Iris pigment epithelial cell (primary cell): Measurements from ENCODE around the gene PALMD.

Source experiments
- DNase-seq: peaks from one replicate; pipeline ENCODE4 v3.0.0-alpha.2; 2011; ENCODE audit warnings: low read depth

Gene PALMD

DNA sequence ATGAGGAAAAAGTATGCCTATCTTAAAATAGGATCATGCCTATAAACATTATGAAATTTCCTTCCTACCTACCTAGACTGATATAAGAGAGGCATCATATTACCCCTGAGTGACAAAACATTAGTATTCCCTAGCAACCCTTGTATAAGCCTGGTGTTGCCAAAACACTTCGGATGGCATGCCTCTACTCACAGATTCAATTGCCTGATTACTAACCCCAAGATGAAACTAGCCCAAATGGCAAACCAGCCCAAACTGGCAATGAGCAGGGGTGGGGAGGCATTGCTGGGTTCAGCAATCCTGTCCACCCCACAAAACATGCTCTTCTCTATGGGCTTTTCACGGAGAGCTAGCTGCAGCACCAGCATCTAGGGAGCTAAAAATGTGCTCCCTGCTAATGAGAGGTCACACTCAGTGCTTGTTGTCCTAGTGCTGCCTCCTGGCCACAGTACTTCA lies 13.9 kb downstream of the PALMD start:
- peak; percentile 69 for DNase-seq

DNA sequence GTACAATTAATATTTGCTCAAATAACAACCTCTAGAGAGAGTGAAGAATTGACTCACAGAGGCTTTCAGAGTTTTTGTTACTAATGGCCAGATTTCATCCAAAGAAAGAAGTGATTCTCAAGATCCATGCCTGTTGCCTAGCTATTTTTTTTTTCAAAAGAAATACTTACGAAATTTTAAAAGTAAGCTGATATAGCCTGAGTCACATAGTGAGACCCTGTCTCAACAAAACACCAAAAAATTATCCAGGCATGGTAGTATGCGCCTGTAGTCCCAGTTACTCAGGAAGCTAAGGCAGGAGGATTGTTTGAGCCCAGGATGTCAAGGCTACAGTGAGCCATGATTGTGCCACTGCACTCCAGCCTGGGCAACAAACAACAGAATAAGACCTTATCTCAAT lies 14.6 kb downstream of the PALMD start:
- DNase-seq, result no peak

DNA sequence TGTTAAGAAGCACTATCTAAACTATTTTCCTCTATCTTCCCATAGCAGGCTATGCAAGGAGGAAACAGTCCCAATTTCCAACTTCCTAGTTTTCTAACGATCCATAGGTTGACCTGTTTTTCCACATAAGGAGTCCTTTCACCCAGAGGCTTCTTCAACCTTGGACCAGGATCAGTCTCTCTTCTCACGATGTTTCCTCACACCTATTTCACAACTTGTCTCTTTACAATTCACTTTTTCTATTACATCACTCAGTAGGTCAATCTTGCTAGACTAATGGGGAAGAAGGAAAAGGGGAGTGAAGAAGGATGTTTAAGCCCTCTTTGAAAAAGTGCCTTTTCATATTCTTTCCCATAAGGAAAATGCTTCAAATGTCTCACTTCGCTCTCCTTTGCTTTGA lies 15.9 kb downstream of the PALMD start:
- peak; percentile 40 for DNase-seq

DNA sequence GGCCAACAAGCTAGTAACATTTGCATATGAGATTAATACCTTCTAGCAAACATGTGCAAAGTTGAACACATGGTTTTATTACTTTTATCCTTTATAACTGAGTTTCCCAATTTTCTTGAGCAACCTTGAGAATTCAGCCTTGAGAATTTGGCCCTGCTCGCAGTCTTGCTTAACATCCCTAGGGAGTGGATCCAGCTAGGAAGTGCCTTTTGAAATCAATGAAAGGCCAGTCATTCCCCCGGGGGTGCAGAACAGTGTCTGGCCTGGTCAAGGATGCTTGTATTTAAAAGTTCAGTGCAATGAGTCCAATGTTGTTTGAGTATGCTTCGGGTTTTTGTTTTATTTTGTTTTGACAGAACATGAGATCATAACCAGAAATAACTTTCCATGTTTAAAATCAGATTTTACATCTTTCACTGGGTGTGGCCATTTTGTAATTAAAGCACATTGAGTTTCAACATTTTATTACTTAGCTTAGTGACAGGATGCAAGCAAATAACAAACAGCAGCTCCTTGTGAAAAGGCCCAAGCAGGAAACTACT lies 16.7 kb downstream of the PALMD start:
- peak; percentile 77 for DNase-seq

- no peak for DNase-seq
Measured at GRCh38 chr1:99663501-99663900, 17.6 kb downstream of the PALMD start.

- DNase-seq, result no peak
Measured at GRCh38 chr1:99665212-99665611, 19.3 kb downstream of the PALMD start.

GRCh38 chr1:99669376-99669775 lies 23.5 kb downstream of the PALMD start:
- no peak for DNase-seq

GRCh38 chr1:99669821-99670220 lies 23.9 kb downstream of the PALMD start:
- no peak for DNase-seq

GRCh38 chr1:99670583-99670982 lies 24.7 kb downstream of the PALMD start:
- no peak for DNase-seq

DNA sequence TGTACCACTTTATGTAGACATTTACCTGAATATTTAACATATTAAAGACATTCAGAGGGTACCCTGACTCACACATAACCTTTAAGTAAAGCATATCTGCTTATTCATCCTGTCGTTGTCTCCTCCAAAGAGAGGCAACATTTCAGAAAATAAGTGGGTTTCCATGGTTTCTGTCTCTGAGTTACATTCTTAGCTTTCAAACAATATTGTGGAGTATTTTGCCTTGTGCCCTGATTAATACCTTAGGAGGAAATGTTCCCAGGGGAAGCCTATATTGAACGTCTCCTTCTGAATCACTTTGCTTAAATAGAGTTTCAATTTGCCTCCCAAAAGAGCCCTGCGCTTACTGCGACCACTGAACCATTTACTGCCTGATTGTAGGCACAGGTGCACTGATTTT lies 26.1 kb downstream of the PALMD start:
- DNase-seq, result no peak

DNA sequence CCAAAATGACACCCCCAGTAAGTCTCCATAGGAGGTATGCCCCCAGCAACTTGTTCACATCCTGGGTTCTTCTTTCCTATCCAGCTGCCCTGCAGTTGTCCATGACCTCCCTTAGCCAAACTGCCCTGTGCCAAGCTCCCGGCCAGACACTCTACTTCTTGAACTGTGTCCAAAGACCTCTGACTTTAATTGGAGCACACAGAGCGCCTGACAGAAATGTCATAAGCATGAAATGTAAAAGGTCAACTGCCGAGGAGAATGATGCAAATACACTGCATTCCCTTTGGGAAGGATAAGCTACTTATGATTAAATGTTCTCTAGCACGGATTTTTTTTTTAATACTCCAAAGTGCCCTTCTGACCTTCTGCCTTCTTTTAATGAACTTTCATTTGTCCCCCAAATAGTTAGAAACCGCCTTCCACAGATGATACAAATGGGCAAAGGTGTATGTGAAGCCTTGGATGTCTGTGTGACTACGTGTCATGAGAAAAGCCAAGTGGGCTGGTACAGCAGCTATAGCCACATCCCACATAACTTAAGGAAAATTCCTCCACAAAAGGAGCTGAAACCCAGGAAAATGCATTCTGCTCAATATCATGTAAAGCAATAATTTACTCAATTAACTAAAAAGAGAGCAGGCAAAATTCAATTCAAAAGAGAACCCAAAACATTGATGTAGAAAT lies 26.8 kb downstream of the PALMD start:
- DNase-seq, result peak; percentile 11

DNA sequence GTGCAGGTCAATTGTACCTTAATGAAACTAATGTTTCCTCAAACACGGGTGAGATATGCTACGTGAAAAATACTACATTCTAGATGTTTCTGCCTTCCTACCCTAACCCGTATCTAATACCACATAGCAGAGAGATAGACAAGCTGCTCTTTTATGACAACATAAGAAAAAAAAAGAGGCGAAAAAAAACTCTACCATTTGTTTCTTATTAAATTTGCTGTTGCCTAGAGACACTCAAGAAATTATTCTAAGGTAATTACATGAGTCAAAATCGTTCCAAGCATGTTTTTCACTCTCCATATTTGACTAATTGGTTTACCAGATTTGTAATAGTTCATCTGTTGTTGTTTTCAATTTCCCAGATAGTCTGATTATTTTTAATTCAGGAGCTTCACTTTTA lies 27.4 kb downstream of the PALMD start:
- DNase-seq, result no peak

GRCh38 chr1:99674115-99675064 lies 28.5 kb downstream of the PALMD start:
- DNase-seq, result no peak

GRCh38 chr1:99675292-99675691 lies 29.4 kb downstream of the PALMD start:
- no peak for DNase-seq

DNA sequence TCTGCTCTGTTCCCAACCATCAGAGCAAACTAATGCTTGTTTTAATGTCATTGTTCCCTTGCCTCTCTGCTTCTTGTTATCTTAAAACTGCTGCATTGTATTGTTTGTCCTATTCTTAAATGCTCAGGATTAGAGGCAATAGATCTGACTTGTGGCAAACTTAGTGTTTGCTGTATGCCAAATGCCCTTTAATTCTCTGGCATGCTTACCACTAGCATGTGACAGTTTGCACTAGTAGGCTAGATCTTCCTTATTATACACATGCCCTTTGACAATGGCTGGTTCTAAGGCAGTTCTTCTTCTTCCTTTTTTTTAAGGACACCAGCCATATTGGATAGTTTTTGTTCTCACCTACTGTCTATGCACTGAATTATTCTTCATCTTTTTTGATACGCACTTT lies 30.1 kb downstream of the PALMD start:
- DNase-seq, result no peak

DNA sequence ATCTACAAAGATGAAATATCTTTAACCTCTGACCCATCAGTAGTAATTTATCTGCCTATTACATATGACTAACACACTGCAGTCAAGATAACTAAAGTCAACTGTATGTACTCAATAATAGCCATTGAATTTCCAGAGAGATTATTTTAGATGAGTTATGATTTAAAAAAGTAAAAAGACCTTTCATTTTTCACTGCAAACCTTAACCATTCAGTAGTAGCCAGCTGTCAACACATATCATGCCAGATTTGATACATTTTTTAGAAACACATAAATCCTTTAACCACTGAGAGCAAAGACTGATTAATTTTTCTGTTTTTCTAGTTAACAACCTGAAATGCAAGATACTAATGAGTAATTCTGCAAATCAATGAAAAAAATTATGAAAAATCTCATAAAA lies 31.0 kb downstream of the PALMD start:
- no peak for DNase-seq

DNA sequence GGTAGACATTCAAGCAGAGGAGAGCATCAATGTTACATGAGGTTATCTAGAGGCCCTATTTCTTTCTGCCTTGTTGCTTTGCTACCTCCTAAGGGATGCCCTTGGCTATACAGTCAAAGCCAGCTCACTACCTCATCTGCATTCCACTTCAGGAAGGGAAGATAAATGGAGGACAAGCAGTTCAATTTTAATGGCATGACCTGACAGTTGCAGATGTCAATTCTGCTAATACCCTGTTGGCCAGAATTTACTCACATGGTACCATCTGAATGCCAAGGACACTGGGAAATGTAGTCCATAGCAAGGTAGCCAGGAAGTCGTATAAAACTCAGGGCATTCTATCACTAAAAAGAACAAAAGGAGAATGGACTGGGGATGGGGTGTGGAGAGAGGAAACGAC lies 31.5 kb downstream of the PALMD start:
- no peak for DNase-seq

GRCh38 chr1:99680270-99680669 lies 34.4 kb downstream of the PALMD start:
- peak; percentile 50 for DNase-seq

DNA sequence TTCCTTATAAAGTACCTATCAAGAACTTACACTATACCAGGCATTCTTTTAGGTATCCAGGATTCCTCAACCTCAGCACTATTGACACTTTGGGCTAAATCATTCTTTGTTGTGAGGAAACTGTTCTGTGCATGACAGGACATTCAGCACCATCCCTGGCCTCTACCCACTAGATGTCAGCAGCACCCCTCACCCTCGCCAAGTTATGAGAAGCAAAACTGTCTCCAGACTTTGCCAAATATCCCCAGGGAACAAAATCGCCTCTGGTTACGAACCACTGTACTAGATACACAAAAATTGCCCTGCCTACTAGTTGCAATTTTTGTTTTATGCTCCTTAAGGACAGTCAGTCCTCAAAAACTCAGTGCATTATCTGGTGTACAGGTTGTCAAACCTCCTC lies 35.7 kb downstream of the PALMD start:
- DNase-seq, result no peak

DNA sequence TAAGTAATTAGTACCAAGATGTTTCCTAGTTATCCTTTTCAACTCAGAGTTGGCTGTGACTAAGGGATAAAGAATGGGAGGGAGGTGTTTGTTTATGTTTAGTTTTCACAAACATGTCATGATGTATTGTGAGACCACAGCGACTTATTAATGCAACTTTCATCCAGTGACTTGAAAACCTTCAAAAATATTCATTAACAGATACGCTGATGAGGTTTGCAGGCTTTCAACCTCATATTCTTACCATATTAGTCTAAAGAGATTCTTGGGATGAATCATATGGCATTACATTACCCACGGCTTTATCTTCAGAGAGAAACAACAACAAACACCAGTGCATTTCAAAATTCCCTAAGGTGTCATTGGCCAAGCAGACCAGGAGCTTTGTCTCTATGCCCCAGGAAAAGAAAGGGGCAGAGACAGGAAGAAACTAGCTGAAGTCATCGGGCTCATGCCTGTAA lies 36.4 kb downstream of the PALMD start:
- peak; percentile 82 for DNase-seq

- peak; percentile 82 for DNase-seq
Measured at GRCh38 chr1:99685516-99686180, 39.7 kb downstream of the PALMD start.

GRCh38 chr1:99691175-99691574 lies 45.3 kb downstream of the PALMD start:
- no peak for DNase-seq
